ENCODE results near the gene TNK2.
"Not testable (repeated sequence)": the region's sequence is repeated elsewhere in the genome, so short reads cannot be mapped to it uniquely, and the experiment has no call there.

TNK2 gene

DNA sequence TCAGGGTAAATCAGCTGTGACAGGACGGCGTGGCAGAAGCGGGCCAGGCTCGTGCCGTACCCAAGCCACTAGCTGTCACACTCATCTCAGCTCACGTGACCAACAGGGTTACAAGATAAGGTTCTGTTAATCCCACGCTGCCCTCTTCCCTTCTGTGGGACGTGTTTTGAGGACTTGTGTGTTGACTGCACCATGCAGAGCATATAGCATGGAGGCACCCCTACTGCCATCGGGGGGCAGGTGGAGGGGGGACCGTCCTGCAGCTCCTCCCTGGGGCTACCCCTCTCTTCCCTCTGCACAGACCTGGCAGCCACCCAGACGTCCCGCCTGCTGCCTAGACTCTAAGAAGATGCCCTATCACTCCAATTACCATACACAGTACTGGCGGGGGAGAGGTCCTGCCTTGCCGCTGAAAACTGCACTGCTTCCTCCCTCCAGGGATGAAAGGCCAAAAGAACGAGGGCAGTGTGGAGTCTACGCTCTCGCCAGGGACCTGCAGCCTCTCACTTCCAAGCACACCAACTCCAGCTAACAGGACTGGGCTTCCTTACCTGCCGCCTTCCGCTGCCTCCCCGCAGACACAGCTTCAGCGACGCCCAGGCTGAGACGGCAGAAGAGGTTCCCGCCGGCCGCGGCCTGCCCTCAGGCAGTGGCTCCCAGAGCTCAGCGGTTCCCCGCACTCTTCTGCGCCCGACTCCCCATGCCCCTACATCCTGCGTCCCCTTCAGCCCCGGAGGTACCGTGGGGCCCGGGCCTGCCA is at the start of gene TNK2:
TSS of gene TNK2 (minus strand) at position 618 of the 760 bp plus-strand sequence. CDS start 19,963 bp downstream, outside the sequence.
- DNase-seq (ENCODE audit: low read depth in 3 of 3, low spot score in 1 of 3), result peak in 2 of 3 donors; percentile 26 to 37

DNA sequence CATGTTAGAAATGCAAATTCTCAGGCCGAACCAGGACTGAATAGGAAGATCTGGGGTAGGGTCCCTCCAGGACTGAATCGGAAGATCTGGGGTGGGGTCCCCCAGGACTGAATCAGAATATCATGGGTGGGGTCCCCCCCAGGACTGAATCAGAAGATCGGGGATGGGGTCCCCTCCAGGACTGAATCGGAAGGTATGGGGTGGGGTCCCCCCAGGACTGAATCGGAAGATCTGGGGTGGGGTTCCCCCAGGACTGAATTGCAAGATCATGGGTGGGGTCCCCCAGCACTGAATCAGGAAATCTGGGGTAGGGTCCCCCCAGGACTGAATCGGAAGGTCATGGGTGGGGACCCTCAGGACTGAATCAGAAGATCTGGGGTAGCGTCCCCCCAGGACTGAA is 48.2 kb upstream of the TNK2 start:
- DNase-seq (ENCODE audit: low read depth in 3 of 3, low spot score in 1 of 3), result no peak

DNA sequence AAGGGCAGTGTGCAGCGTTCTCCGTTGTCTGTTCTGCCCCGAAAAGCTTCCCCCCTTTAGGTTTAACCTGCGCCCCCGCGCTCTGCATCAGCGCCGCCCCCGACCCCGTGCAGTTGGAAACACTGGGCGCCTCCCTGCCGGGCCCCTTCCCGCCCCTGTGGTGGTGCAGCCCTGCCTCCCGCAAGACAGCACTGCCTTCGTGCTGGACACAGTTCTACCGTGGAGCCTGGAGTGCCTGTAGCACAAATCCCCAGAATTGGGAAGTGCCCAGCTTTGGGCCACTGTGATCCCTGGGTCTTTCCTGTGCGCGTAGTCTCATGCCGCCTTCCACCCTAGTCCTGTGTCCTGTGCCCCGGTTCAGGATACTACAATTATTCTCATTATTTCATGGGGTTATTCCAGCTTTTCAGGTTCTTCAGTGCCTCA is 47.1 kb upstream of the TNK2 start:
- peak in 1 of 3 donors; percentile 32 for DNase-seq (ENCODE audit: low read depth in 3 of 3, low spot score in 1 of 3)

DNA sequence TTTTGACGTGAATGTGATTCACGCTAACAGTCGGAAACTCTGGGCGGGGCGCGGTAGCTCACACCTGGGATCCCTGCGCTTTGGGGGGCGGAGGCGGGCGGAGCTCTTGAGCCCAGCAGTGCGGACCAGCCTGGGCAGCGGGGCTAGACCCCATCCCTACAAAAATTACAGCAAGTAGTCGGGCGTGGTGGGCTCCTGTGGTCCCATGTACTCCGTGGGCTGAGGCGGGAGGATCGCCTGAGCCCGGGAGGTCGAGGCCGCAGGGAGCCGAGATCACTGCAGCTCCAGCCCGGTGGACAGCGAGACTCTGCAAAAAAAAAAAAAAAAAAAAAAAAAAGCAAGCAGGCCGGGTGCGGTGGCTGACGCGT is 46.4 kb upstream of the TNK2 start:
- peak in 2 of 3 donors; percentile 32 to 39 for DNase-seq (ENCODE audit: low read depth in 3 of 3, low spot score in 1 of 3)

DNA sequence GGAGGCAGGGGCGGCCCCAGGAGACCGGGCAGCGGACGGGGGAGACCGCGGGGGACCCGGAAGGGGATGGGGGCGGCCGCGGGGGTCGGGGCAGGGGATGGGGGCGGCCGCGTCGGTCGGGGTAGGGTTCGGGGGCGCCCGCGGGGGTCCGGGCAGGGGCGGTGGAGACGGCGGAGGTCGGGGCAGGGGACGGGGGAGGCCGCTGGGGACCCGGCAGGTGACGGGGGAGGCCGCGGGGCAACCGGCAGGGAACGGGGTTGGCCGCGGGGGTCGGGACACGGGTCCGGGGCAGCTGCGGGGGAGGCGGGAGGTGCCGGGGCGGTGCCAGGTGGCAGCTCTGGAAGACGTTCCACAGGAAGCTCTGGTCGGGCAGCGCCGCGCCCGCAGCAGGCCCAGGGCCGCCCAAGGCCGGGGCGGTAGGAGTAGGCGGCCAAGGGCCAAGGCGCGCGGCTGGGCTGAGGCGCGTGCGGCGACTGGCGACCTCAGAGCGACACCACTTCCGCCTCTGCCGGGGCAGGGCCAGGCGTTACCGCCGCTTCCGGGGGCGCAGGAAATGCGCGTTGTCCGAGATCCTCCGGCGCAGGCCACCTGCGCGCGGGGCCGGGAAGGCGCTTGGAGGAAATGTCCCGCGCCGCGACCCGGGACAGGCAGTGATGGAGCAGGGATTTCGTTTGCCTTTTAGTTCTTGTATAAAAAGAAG is 45.9 kb upstream of the TNK2 start:
- DNase-seq (ENCODE audit: low read depth in 3 of 3, low spot score in 1 of 3), result peak; percentile 37 to 48 (median 38)

DNA sequence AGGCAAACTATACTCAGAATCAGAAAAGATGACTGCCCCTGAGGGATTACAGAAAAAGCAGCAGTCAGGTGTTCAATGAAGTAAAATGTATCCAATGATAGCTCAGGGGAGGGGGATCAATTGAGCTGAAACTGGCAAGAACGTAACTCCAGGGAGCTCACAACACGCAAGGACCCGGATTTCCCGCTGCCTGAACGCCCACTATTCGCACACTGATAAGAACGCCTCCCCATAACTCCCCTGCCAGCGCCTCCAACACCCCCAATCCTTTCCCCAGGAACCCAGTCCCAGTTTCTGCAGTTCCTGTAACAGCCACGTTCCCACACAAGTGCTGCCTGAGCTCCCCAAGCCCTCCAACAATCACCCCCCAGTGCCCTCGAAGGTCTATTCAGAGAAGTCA is 44.2 kb upstream of the TNK2 start:
- not testable (repeated sequence) for DNase-seq (ENCODE audit: low read depth in 3 of 3, low spot score in 1 of 3)

DNA sequence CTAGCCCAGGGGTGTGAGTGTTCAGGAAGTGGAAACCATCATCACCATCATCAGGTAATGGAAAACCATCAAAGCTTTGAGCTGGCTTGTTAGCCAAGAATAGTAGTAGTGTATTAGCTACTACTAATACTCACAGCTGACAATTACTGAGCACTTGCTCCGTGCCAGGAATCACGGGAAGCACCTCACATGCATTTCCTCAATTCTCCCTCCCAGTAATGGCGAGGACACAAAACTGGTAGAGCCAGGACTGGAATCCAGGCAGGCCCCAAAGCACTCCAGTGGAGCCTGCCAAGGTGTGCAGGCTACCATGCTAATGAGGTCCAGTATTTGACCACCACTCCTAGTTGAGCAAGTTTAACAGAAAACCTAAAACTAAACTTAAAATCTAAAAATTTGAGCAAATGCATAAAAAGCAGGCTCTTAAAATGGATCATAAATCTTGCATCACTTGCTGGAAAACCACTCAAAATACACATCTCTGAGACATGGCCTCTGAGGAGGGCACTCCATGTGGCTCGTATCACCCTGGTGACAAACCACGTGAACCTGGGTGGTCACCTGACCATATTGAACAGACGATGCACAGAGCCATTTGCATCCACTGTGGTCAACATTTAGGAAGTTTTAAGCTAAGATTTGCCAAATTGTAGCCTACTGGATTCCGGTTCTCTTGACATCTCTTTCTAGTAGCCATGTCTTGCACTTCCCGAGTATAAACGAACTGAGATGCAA is 43.3 kb upstream of the TNK2 start:
- DNase-seq (ENCODE audit: low read depth in 3 of 3, low spot score in 1 of 3), result not testable (repeated sequence)

DNA sequence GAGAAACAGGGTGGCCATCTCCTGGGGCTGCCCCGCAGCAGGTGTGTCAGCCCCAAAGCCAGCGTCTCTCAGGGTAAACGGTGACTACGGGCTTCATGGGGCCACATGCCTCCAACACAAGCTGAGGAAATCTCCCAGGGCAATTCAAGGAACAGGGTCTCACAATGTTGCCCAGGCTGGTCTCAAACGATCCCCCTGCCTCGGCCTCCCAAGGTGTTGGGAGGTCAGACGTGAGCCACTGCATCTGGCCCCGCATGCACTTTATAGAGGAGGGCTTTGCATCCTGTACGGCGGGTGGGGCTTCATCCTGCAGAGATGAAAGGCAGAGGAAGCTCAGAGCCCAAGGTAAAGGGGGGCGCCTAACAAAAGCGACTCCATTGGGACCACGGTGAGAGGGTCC is 42.4 kb upstream of the TNK2 start:
- not testable (repeated sequence) for DNase-seq (ENCODE audit: low read depth in 3 of 3, low spot score in 1 of 3)

DNA sequence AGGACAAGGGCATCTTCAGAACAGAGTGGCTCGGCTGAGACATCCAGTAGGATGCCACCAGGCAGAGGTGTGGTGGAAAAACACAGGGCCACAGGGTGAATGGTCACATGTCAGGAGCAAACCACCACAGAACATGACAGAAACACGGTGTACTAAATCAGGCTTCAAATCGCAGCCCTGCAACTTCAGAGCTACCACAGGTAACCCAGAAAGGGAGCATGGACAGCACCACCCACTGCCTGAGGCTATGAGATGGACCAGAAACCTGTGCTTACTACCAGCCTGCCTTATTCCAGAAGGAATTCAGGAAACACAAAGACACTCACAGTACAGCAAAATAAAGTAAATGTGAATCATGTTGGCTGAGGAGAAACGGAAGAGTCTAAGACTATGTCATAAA is 41.8 kb upstream of the TNK2 start:
- DNase-seq (ENCODE audit: low read depth in 3 of 3, low spot score in 1 of 3), result not testable (repeated sequence)

DNA sequence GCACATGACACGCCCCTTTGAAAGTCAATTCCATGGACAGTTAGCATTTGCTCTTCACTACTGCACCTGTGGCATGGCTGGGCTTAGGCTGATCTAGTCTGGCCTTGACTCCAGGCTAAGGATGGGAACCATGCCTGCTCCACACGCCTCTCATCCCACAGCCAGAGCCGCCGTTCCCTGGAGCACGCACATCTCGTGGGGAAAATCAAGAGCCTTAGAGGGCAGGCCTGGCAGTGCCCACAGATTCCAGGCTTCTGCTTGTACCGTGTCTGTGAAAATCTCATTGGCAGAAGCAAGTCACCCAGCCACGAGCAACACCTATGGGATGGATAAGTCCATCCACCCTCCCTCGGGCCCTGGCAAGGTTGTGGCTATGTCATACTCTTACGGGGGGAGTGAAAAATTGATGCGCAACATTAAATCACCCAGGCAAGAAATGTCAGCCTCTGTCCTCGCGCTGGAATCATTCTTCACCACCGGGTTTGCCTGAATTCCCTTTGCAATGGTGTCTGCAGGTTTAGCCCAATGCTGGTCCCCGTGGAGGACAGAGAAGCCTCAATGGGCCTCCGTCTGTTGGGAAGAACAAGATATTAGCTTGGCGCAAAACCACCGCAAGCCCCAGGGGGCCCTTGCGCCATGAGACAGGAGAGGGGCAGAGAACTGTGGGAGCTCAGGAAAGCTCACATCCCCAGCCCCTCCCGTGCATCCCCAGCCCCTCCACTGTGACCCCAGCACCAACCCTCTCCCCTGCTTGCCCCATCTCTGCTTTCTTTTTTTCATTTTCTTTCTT is 38.8 kb upstream of the TNK2 start:
- not testable (repeated sequence) for DNase-seq (ENCODE audit: low read depth in 3 of 3, low spot score in 1 of 3)

DNA sequence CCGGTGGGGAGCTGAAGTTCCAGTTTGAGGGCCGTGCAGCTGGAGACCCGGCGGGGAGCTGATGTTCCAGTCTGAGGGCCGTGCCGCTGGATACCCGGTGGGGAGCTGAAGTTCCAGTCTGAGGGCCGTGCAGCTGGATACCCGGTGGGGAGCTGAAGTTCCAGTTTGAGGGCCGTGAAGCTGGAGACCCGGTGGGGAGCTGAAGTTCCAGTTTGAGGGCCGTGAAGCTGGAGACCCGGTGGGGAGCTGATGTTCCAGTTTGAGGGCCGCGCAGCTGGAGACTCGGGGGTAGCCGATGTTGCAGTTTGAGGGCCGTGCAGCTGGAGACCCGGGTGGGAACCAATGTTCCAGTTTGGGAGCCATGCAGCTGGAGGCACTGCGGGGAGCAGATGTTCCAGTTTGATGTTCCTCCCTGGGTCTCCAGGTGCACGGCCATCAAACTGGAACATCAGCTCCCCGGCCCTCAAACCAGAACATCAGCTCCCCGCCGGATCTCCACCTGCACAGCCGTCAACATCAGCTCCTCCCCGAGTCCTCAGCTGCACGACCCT is 33.0 kb upstream of the TNK2 start:
- not testable (repeated sequence) for DNase-seq (ENCODE audit: low read depth in 3 of 3, low spot score in 1 of 3)

DNA sequence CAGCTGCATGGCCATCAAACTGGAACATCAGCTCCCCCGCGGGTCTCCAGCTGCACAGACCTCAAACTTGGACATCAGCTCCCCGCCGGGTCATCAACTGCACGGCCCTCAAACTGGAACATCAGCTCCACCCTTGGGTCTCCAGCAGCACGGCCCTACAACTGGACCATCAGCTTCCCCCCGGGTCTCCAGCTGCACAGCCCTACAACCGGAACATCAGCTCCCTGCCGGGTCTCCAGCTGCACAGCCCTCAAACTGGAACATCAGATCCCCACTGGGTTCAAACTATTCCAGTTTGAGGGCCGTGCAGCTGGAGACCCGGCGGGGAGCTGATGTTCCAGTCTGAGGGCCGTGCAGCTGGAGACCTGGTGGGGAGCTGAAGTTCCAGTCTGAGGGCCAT is 32.5 kb upstream of the TNK2 start:
- not testable (repeated sequence) for DNase-seq (ENCODE audit: low read depth in 3 of 3, low spot score in 1 of 3)

DNA sequence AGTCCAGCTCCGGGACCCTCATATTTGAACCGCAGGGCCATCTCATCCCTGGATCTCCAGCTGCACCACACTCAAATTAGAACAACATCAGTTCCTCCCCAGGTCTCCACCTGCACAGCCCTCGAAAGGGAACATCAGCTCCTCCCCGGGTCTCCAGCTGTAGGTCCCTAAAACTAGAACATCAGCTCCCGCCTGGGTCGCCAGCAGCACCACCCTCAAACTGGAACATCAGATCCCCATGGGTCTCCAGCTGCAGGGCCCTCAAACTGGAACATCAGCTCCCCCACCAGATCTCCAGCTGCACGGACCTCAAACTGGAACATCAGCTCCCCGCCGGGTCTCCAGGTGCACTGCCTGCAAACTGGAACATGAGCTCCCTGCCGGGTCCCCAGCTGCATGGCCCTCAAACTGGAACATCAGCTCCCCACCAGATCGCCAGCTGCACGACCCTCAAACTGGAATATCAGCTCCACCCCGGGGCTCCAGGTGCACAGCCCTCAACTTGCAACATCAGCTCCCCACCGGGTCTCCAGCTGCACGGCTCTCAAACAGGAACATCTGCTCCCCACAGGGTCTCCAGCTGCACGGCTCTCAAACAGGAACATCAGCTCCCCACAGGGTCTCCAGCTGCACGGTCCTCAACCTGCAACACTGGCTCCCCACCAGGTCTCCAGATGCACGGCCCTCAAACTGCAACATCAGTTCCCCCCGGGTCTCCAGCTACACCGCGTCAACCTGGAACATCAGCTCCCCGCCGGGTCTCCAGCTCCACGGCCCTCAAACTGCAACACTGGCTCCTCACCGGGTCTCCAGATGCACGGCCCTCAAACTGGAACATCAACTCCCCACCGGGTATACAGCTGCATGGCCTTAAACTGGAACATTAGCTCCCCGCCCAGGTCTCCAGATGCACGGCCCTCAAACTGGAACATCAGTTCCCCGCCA is 31.4 kb upstream of the TNK2 start:
- DNase-seq (ENCODE audit: low read depth in 3 of 3, low spot score in 1 of 3), result not testable (repeated sequence)

DNA sequence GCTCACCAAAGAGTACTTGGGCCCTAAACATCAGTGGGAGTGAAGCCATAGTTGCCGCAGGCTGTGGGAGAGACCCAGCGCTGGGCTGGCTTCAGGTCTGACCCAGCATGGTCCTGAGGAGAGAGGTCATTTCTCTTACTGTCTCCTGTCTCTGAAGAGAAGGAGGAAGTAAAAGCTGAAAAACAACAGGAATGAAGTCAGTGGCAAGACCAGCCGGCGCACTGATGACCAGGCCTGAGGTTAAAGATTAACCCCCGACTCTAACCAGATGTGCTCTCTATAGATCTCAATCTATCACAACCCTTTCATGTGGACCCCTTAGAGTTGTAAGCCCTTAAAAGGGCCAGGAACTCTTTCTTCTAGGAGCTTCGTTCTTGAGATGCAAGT is 24.7 kb upstream of the TNK2 start:
- not testable (repeated sequence) for DNase-seq (ENCODE audit: low read depth in 3 of 3, low spot score in 1 of 3)

DNA sequence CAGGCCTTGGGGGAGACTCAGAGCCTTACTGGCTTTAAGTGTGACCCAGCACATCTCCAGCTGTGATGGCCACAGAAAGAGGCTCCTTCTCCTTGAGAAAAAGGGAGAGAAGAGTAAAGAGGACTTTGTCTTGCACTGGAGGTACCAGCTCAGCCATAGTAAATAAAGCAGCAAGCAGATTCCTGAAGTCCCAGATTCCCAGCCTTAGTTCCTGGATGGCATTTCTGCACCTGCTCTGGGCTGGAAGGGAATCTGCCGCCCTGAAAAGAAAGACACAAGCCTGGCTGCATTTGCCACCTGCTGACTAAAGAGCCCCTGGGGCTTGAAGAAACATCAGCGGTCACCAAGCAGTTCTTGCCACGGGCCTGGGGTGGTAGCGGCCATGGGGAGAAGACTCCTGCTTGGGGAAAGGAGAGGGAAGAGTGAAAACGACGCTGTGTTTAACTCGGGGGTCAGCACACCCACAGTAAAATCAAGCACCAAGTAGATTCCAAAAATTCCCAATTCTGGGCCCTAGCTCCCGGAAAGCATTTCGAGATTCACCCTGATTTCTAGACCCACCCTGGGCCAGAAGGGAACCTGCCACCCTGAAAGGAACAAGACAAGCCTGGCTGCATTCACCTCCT is 24.2 kb upstream of the TNK2 start:
- DNase-seq (ENCODE audit: low read depth in 3 of 3, low spot score in 1 of 3), result no peak

DNA sequence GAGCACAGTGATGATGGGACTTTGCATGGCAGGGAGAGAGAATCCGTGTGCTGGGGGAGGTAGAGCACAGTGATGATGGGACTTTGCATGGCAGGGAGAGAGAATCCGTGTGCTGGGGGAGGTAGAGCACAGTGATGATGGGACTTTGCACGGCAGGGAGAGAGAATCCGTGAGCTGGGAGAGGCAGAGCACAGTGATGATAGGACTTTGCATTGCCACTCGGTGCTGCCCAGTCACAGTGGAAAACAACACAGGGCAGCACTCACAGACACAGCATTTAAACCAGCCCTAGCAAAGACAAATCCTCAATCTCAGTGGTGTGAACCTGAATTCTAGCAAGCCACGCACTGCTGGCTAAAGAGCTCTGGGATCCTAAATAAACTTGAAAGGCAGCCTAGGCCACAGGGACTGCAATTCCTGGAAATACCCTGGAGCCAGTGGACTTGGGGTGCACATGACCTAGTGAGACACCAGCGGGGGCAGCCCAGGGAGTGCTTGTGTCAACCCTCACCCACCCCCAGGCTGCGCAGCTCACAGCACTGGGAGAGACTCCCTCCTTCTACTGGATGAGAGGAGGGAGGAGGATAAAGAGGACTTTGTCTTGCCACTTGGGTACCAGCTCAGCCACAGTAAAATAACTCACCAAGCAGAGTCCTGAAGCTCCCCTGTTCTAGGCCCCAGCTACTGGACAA is 23.4 kb upstream of the TNK2 start:
- no peak for DNase-seq (ENCODE audit: low read depth in 3 of 3, low spot score in 1 of 3)

DNA sequence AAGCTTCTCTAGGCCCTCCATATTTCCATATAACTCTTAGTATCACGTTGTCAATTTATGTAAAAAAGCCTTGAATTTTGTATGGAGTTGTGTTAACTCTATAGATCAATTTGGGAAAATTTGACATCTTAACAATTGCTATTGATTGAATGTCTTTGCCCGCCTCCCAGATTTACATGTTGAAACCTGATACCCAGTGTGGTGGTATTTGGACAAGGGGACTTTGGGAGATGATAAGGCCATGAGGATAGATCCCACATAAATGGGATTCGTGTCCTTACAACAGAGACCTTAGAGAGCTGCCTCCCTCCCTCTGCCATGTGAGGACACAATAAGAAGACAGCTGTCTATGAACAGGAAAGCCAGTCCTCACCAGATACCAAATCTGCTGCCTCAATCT is 21.1 kb upstream of the TNK2 start:
- no peak for DNase-seq (ENCODE audit: low read depth in 3 of 3, low spot score in 1 of 3)

DNA sequence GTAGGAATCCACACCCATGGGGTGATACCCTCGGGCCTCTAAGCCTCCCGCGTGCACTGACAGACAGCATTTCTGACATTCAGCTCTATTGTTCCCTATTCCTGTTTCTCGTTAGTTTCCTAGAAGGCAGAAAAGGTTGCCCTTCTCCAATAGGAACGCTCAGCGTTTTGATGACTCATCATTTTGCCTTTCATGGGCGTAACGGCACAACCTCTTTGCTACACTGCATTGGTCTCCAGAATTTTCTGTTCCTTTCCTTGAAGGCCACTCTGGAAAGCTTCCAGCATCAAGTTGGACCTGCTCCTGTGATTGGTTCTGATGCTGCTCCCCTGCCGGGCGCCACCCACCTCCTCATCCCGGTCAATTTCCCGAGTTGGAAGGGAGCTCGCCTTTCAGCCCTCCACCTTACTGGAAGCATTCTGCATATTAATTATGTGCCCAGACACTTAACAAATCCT is 13.0 kb upstream of the TNK2 start:
- no peak for DNase-seq (ENCODE audit: low read depth in 3 of 3, low spot score in 1 of 3)

DNA sequence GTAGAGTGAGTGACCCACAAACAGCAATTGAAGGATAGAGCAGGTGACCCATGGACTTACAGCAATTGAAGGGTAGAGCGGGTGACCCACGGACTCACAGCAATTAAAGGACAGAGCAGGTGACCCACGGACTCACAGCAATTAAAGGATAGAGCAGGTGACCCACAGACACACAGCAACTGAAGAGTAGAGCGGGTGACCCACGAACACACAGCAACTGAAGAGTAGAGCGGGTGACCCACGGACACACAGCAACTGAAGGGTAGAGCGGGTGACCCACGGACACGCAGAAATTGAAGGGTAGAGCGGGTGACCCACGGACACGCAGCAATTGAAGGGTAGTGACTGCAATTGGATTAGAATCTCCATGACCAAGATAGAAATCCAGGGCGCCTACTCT is 9.8 kb upstream of the TNK2 start:
- DNase-seq (ENCODE audit: low read depth in 3 of 3, low spot score in 1 of 3), result no peak
